ENCODE results near the gene R3HDM1.

The R3HDM1 gene

GRCh38 chr2:135587958-135588357 is 56.7 kb downstream of the R3HDM1 start:
- TF ChIP-seq CTCF (IDR thresholded peaks at IDR 0.05; ENCODE audit: low read depth, low read length, missing control alignments), result no peak
- H3K4me3 ChIP-seq (replicated peaks; ENCODE audit: low read depth, low read length), result no peak overlapping the region
- no peak for DNase-seq (ENCODE audit: extremely low read depth, low read depth)

- no peak for TF ChIP-seq CTCF (IDR thresholded peaks at IDR 0.05; ENCODE audit: low read depth, low read length, missing control alignments)
- no peak for DNase-seq (ENCODE audit: extremely low read depth, low read depth)
- no peak overlapping the region for H3K4me3 ChIP-seq (replicated peaks; ENCODE audit: low read depth, low read length)
Measured at GRCh38 chr2:135590619-135591260, 59.5 kb downstream of the R3HDM1 start.

GRCh38 chr2:135600915-135601314 is 69.6 kb downstream of the R3HDM1 start:
- no peak for DNase-seq (ENCODE audit: extremely low read depth, low read depth)
- H3K4me3 ChIP-seq (replicated peaks; ENCODE audit: low read depth, low read length), result no peak overlapping the region
- TF ChIP-seq CTCF (IDR thresholded peaks at IDR 0.05; ENCODE audit: low read depth, low read length, missing control alignments), result no peak

- no peak overlapping the region for H3K4me3 ChIP-seq (replicated peaks; ENCODE audit: low read depth, low read length)
- no peak for DNase-seq (ENCODE audit: extremely low read depth, low read depth)
- TF ChIP-seq CTCF (IDR thresholded peaks at IDR 0.05; ENCODE audit: low read depth, low read length, missing control alignments), result no peak
Measured at GRCh38 chr2:135603543-135603942, 72.3 kb downstream of the R3HDM1 start.

GRCh38 chr2:135607561-135607960 is 76.3 kb downstream of the R3HDM1 start:
- H3K4me3 ChIP-seq (replicated peaks; ENCODE audit: low read depth, low read length), result no peak overlapping the region
- DNase-seq (ENCODE audit: extremely low read depth, low read depth), result no peak
- no peak for TF ChIP-seq CTCF (IDR thresholded peaks at IDR 0.05; ENCODE audit: low read depth, low read length, missing control alignments)

- no peak overlapping the region for H3K4me3 ChIP-seq (replicated peaks; ENCODE audit: low read depth, low read length)
- no peak for TF ChIP-seq CTCF (IDR thresholded peaks at IDR 0.05; ENCODE audit: low read depth, low read length, missing control alignments)
- DNase-seq (ENCODE audit: extremely low read depth, low read depth), result no peak
Measured at GRCh38 chr2:135612319-135612718, 81.0 kb downstream of the R3HDM1 start.

- no peak overlapping the region for H3K4me3 ChIP-seq (replicated peaks; ENCODE audit: low read depth, low read length)
- TF ChIP-seq CTCF (IDR thresholded peaks at IDR 0.05; ENCODE audit: low read depth, low read length, missing control alignments), result no peak
- DNase-seq (ENCODE audit: extremely low read depth, low read depth), result no peak
Measured at GRCh38 chr2:135615404-135615803, 84.1 kb downstream of the R3HDM1 start.
